Esophagus muscularis mucosa (tissue), 3 donors: Measurements from ENCODE around the gene ADAM33.

Source experiments
- POLR2A ChIP-seq: fragments of 450-650 bp; IDR thresholded peaks from one replicate; pipeline ENCODE4 v1.6.1; 2017; ENCODE audit warnings: antibody characterized with exemption, moderate library complexity, mild to moderate bottlenecking, low read depth
- POLR2AphosphoS5 ChIP-seq, 2 donors: sonication (generic); formaldehyde crosslinking; IDR thresholded peaks; one replicate each; pipeline ENCODE4 v1.6.1; 2017; ENCODE audit warnings: antibody characterized with exemption in 2 of 2
- TF ChIP-seq, protein P1 (sequence below), 3 experiments: fragments of 200-600 bp in 2 of 3; fragments of 450-650 bp in 1 of 3; sonication (generic) in 2 of 3; IDR thresholded peaks; one replicate each; pipeline ENCODE4 v1.5.1; 2017 to 2019; ENCODE audit warnings: antibody characterized with exemption in 3 of 3, mild to moderate bottlenecking in 2 of 3, moderate library complexity in 1 of 3

DNA sequence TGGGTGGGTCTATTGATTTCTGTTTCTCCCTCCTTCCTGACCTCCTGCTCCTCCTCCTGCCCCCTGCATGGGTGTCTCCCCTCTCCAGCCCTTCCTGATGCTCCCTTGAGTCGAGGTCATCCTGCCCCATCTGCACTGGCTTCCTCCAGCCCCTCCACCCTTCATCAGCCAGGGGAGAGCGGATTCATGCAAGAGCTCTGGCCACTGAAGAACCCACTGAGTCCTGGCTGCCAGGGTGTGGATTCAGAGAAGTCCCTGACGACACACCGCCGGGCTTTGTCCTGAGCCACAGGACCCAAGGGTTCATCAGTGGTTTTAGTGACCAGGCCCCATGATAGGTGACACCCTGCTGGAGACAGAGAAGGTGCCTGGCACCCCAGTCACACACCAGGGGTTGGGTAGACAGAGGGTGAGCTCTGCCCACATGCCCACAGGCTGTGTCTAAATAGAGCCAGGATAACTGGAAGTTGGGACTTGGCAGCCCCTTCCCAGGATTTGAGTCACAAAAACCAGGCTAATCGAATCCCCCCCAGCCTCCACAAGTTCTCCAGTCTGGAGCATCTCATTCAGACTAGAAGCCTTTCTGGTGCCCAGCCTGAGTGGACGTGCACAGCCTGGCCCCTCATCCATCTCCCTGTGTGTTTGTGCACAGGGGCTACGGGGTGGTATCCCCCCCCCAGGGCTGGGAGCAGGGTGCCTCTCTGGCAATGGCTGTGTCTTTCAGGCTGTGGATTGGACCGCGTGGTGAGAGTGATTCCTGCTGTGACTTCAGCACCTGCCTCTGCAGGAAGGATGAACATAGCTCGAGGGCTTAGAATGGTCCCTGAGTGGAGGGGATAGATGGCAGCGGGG lies 19.8 kb downstream of the ADAM33 start:
- TF ChIP-seq, protein P1, sequence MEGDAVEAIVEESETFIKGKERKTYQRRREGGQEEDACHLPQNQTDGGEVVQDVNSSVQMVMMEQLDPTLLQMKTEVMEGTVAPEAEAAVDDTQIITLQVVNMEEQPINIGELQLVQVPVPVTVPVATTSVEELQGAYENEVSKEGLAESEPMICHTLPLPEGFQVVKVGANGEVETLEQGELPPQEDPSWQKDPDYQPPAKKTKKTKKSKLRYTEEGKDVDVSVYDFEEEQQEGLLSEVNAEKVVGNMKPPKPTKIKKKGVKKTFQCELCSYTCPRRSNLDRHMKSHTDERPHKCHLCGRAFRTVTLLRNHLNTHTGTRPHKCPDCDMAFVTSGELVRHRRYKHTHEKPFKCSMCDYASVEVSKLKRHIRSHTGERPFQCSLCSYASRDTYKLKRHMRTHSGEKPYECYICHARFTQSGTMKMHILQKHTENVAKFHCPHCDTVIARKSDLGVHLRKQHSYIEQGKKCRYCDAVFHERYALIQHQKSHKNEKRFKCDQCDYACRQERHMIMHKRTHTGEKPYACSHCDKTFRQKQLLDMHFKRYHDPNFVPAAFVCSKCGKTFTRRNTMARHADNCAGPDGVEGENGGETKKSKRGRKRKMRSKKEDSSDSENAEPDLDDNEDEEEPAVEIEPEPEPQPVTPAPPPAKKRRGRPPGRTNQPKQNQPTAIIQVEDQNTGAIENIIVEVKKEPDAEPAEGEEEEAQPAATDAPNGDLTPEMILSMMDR (IDR thresholded peaks at IDR 0.05): no peak
- TF ChIP-seq POLR2A: no peak
- TF ChIP-seq POLR2AphosphoS5 (IDR thresholded peaks at IDR 0.05): no peak
